ENCODE results near the gene SUGCT.

Gene SUGCT

DNA sequence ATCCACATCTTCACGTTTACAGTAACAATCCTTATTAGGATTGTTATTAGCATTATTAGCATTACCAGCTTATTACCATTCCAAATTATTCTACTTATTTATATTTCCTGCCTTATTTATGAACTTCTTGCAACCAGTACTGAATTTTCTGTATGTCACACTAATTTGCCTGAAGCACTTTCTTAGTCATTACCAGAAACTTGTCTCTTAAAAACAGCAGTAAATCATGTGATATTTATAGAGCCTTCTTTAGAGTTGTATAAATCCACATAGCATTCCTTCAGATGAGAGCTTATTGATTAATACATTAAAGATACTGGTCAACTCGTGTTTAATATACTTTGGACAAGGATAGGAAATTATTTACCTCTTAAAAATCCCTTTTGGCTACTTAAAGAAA is 618.6 kb downstream of the SUGCT start:
- no peak for DNase-seq

DNA sequence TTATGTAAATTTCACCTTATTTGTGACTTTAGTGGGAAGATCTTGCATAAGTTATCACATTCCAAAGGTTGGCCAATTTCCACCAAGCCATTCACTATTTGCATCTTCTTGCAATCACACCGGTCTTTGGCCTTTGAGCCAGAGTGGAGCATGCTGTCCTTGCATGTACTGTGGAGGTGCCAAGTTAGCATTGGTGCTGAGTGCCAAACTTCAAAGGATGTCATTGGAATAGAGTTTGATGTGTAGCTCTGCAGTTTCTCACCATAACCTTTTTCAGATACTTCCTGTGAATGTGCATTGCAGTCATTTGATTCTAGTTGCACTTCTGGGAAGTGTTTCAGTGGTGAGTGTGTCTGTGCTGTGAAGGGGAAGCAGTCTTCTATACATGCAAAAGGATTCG is 620.6 kb downstream of the SUGCT start:
- no peak for DNase-seq

DNA sequence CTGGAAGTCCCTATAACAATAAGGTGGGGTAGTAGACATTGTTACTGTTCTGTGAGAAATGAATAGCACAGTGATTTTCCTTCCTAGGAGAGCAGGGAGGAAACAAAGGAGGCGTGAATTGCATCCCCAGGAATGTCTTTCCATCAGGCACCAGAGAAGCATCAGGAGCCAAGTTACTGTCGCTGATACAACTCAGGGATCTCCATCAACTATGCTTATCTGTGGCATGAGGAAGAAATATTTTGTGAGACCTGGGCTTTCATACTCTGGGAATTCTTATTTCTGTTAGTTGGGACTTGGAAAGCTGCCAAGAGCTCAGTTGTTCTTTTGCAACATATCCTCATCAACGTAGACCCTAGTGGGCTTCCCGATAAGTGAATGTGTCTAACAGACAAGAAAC is 622.3 kb downstream of the SUGCT start:
- no peak for DNase-seq

DNA sequence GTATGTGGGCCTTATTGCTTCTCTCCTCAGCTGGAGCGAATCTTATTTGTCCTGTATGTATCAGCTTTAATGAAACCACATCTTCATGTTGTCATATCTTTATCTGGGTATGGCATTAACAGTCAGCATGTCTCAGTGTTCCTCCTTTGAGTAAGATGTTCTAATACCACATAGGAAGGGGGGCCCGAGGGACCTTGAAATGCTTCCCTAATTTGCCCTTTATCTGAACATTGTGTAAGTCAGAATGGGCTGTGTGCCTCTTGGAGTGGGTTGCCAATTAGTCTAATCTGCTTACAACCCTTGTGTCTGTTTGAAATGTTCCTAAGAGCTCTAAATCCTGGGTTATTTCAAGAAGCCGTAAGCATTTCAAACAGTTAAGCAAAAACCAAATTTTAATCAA is 623.8 kb downstream of the SUGCT start:
- no peak for DNase-seq

DNA sequence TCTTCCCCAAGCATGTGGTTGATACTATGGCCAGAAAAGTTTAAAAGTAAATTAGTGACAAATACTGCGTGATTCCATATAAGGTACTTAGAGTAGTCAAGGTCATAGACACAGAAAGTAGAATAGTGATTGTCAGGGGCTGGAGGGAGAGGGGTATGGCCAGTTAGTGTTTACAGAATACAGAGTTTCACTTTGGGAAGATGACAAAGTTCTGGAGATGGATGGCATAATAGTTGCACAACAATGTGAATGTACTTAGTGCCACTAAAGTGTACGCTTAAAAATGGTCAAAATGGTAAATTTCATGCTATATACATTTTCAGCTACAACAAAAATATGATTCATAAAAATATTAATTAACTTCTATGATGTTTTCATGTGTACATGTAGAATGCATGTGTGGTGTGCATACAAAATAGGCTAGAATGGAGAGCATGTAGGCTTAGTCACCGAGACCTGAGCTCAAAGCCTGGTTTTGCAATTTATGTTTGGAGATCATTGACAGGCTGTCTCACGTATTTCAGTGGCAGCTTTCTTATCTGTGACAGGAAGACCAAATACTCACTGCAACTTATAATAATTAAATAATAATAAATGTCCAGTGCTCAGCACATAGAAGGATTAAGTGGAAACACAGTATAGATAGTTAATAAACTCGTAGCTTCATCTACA is 625.6 kb downstream of the SUGCT start:
- DNase-seq = no peak

DNA sequence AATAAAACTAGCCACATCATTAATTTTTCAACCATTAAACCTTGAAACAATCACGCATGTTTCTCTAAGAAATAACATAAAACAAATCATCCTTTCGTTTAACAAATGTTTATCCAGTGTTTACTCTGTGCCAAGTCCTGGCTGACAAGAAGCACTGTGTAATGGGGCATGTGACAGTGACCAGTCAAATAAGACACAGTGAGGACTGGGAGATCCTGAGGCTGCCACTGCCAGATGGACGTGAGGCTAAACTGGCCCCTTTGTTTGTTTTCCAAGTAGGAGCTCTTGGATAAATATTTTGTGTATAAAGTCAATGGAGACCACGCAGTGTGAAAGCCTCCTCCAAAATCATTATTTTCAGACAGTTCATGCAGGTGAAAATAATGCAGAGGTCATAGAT is 626.2 kb downstream of the SUGCT start:
- no peak for DNase-seq

DNA sequence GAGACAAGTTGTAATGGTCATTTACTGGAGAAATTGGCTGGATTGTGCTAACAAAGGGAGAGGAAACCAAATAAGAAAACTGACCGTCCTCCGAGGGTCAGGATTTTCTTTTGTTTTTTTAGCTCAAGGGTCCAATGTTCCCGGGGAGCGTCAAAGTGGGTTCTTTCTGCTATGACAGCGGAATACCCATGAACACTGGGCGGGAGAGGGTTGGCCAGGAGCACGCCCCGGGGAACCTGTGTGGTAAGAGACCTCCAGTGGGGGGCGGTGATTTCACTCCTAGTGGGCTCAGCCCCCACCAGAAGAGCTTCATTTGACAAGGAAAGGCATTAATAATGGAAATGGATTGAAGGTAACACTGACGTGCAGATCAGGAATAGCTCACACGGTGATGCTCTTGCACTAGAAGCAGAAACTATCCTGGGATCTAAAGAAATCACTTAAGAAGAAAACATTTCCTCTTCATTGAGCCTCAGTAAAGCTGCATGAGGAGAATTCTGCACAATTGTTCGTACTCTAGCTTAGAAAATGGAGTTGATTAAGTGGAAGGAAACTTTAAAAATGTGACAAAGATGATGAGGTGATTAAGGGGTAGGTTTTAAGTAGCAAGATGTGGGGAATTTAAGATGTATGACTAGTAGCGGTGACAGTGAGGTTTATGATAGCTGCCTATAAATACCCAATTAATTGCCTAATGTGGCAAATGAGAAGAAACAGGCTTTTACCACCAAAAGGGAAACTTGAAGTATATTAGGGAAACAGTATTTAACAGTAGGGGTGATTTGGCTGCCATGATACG is 627.2 kb downstream of the SUGCT start:
- DNase-seq = no peak

DNA sequence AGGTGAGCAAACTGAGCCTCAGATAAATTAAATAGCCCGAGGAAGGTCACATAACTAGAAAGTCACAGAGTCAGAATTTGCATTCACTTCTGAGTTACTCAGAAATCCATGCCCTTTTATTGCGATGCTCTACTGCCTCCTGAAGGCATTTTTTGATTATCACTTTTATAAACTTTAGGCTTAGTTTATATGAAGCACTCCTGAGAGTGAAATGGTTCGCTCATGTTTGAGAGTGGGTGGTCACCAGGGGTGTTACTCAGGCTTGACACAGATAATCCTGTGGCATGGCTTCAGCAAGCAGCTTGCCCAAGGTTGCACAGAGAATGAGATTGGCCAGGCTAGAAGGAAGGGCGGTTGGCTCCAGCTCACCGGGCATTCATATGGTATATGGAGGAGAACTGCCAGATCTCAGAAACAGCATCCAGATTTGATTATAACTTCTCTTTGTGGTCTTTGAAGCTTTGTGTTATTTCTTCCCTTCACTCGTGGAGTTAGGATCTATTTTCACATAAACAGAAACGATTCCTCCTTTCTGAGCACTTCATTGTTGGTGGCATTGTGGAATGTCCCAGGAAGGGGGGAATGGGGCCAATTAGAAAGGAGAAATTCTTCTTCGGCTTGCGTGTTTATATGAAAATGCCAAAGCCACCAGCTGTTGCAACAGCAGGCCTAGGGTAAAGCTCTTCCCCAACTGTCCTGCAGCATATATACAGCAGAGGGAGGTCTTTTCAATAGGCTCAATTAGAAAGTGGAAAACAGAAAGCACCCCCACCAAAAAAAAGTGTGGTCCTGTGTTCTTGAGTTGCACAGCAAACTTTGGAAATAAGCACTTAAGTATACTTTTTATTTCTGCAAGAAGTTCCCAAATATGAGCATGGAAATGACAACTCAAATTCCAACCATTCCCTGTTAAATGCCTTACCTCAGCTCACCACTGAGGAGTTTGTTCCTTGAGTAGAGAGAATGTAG is 628.8 kb downstream of the SUGCT start:
- DNase-seq = no peak

DNA sequence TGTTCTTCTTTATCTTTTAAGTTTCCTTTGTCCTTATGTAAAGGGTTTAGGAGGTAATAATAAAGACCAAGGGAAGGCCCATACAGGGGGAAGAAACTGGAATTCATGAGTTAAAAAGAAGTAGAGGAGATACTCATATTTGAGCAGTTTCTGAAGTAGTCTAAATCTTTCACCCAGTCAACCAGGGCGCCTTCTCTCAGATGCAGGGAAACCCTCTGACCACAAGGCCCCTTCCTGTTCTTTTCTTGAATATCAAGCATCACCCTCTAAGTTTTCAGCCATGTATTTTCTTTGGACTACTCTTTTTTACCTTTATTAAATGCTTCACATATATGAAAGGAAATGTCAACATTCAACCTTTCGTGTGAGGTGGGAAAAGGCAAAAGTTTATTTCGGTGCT is 630.8 kb downstream of the SUGCT start:
- no peak for DNase-seq

DNA sequence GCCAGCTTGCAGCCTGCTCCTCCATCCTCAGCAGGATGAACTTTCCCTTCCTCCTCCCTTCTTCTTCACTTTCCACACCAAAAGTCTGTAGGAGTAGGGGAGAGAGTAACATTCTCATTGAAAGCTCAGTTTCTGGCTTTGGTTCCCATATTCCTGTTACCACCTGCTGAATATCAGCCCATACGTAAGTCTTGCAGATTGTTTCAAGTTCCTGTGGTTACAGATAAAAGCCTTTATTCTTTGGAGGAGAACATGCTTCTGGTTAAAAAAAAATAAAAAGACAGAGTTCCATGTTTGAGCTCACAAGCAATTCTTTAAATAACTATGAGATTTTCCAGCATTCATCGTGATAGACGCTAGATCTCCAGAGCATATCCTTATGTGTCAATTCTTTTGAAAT is 637.3 kb downstream of the SUGCT start:
- DNase-seq = no peak

DNA sequence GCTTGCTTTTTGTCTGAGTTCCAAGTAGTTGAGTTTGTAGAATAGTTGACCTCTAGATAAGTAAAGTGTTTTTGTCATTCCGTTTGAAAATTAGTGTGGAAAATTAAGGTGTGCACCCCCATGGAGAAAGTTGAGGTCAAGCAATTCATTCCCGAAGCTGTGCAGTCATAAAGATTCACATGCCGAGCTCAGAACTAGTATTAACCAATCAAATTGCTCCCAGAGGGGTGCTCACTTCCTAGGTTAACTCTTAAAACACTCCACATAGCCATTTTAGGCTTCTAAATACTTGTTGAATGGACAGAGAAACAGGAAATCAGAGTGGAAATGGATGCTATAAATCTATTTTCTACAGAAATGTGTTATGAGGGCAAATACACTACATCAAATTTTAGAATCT is 638.9 kb downstream of the SUGCT start:
- DNase-seq = no peak

DNA sequence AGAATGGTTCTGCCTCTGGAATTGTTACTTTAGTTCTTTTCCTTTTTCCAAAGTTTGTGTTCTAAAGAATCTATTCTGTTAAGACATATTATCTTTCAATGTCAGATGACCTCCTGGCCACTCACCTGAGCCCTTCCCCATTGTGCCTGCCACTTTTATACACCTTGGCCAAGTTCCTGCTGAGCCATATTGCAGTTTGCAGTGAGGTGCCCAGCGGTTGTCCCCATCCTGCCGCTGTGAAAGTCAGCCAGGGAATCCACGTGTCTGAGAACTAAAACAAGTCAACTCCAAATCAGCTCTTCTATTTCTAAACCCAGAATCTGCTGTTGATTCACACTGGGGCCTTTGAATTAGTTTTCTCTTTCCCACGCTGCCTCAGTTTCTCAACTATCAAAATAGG is 641.1 kb downstream of the SUGCT start:
- no peak for DNase-seq

DNA sequence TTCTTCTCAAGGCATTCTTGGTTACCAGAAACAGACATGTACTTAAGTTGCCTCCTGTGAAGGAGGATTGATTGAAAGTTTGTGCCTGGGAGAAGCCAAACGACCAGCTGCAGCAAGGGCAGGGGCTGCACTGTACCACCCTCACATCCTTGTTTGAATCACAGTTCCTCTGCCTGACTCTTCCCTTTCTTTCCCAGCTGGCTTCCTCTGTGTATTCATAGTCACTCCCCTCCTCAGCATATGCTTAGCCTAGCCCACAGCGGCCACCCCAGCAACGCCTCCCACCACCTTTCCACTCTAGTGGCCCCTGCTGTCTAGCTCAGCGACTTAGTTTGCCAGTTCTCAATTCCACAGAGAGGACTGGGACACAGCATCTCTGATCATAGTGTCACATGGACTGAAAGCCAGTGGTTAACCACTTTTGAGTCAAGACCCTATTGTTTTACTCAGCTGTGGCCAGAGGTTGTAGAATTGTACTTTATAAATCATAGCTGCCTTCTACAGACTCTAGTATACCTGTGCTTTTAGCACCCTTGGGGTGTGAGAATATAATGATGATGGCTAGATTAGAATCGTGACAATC is 643.0 kb downstream of the SUGCT start:
- no peak for DNase-seq

DNA sequence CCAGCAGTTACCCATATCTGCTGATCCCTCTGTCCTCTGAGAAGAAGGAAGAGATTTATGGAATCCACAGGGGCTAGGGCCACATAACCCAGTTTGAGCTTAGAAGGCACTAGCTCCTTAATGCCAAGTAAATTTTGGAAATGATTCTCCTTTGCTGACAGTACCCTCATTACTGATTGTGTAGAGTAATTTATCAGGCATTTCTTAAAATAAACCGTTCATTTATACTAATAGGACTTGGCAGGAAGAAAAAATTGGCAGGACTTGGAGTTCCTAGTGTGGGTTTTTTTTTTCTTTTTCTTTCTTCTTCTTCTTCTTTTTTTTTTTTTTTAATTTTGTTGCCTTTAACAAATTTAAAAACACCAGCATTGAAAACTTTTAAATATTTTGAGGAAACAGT is 645.7 kb downstream of the SUGCT start:
- DNase-seq = no peak

DNA sequence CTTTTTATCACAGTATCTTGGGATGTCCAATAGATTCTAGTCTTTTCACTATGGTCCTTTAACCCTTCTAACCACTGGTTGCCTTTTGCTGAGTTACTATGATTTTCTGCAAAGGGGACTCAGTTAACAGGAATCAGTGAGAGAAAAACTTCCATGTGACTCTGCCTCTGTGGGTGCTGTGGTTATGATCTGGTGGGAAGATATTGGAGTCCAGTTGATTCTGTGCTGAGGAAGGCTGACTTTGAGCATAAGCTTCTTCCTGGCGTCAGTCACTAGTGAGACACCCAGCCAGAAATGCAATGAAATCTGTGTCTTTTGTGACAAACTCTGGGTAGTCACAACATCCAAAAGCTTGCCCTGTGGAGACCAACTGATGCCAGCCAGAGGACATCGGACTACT is 648.0 kb downstream of the SUGCT start:
- DNase-seq = no peak

DNA sequence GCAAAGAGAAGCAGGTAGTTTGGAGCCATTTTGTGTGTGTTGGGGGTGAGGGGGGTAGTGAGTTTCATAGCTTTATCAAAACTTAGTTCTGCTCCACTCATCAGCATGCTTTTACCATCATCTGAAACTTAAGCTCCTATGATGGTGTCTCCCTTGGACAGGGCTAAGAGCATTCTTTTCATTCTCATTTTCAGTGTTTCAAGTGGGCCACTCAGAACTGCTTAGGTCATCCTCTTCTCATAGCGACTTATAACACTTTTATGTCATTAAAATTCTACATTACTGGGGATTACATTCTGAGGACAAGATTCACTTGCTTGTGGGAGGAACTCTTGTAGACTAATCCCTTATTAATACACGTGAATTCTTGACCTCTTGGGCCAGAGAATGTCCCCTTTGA is 649.4 kb downstream of the SUGCT start:
- DNase-seq = no peak

DNA sequence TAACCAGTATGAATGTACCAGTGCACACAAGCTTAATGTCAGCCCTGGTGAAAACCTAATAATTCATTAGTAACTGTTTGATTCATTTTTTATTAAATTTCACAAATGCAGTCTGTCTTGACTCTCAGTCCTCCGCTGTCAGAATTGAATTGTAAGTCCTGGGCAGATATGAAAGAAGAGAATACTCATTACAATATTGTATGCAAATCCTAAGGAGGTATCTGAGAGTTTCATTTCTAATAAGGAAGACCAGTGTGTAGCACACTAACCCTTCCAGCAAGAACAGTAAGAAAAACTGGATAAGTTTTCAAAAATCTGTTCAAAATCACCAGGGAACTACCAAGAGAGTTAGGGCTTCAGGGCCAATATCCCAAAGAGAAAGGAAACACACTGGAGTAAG is 652.1 kb downstream of the SUGCT start:
- DNase-seq = no peak

DNA sequence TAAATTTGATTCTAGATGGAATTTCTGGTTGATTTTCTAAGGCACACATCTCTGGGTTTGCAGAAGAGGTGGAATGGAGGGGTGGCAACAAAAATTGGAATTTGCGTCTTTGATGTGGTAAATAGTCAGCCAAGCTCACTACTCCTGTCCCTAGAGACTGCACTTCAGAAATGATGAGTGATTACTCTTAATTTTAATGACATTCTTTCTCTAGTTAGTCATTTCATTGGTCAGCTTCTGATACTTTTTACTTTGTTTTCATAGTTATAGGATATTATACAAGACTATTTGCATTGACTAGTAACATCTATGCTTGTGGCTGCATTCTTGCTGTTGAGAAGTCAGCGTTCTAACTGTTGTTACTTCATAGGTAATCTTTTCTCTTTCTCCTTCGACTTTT is 658.3 kb downstream of the SUGCT start:
- no peak for DNase-seq

DNA sequence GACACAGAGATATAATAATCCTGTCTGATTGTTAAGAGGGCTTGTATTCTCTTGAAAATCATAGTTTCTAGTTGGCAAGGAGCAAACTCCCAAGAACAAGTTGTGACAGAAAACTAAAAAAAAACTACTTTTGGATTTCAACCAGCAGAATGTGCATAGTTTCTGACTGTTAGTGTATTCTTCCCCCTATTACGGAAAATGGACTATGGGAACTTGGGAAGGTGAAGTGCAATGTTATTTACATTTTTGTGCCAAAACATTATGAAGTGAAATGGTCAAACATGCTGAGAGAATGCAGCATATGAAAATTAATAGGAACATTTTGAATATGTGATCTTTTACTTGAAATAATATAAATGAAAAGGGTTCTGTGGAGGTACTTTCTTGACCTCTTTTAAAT is 660.8 kb downstream of the SUGCT start:
- DNase-seq = no peak

DNA sequence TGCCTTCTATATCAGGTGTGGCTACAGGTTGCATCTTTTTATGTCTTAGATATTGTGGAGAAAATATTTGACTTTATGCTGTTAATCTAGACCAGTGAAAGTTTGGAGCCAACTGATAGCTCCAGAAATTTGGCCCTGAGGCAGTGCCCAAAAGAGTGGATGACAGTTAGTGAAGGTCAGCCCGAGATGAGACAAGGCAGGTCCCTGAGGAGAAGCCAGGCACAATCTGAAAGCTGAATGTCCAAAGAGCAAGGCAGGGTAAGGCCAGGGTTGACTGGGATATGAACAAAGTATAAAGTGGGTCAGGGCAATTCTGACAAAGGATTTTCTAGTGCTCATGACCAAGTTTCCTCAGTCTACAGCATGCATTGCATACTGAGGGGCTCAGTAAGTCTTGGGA is 661.9 kb downstream of the SUGCT start:
- DNase-seq = no peak

DNA sequence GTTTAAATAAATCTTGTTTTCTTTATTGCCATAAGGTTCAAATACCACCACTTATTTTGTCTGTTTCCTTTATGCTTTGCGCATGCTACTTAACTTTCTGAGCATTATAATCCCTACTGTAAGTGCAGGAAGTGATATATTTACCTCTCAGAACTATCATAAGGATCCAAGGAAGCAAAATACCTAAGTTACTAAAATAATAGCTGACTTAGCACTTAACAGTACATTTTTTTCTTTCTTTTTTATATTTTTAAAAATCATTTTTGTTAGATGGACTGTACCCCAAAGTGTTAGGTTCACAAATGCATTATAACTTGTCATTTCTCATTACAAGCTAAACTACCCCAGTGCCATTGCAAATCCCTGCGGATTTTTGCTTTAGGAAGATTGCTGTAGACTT is 663.8 kb downstream of the SUGCT start:
- no peak for DNase-seq

DNA sequence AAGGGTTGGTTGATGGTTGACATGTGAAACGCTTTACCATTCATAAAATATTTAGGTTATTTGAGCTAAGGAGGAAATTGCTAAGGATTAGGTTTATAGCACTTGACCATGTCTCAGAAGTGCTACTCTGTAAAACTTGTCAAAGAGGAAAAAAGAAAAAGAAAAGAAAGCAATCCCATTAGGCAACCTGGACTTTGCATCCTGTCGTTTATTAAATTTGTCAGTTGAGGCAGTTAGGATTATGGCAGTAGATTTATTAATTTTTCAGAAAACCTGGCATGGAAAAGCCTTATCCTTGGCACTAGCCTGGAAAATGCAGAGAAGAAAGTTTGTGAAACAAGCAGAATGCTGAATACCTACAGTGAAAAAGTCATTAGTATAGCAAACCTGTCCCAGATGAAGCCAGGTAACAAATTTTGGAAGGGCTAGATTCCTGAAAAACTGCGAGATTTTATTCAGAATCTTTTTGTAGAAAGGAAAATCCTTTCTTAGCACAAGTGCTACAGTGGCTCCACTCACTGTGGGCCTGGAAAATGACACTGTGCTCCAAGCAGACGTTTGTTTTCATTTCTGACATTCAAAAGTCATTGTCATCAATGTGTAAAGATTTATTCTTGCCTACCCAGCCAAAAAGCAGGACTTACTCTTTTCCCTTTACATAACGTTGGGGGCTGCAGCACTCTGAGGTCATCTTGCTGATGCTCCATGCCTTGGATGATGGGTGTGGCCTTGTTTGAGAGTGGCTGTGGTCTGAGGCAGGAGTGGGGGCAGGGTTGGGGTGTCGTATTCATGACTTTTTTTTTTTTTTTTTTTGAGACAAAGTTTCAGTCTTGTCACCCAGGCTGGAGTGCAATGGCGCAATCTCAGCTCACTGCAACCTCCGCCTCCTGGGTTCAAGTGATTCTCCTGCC is 664.9 kb downstream of the SUGCT start:
- DNase-seq = no peak

All from NCI-H1417 treated with DMSO at 0.1 percent for 48 hours (cell line).